Psoas muscle (tissue), 8 donors: ENCODE data around the gene ELMO2. TPM values are rescaled to one million over a fixed set of nuclear protein-coding genes. Genes with fewer than 3 reads are reported as not detected.

Experiments
- ATAC-seq, 4 donors: fragments of 200-7000 bp; cut with Tn5 transposase; one replicate each; pipeline ENCODE4 v1.9.1; 2020; ENCODE audit warnings: moderate library complexity in 3 of 4, mild to moderate bottlenecking in 2 of 4
- DNase-seq, 2 donors: peaks; one replicate each; pipeline ENCODE4 v3.0.0-alpha.2; 2020
- H3K27ac ChIP-seq: fragments of 200-600 bp; one replicate; pipeline ENCODE4 v1.8.0; 2022
- H3K27me3 ChIP-seq, 3 donors: fragments of 200-600 bp in 1 of 3; one replicate each; pipeline versions ENCODE4 v1.6.1 to v1.8.0; 2013 to 2022; ENCODE audit warnings: low read length in 2 of 3, mild to moderate bottlenecking in 2 of 3, moderate library complexity in 1 of 3; ENCODE audit not compliant: insufficient read depth in 3 of 3
- H3K36me3 ChIP-seq, 2 donors: fragments of 200-600 bp in 1 of 2; one replicate each; pipeline versions ENCODE4 v1.6.1 to v1.8.0; 2013 to 2022; ENCODE audit warnings: low read depth in 1 of 2, mild to moderate bottlenecking in 1 of 2, moderate library complexity in 1 of 2; ENCODE audit not compliant: insufficient read depth in 1 of 2
- H3K4me1 ChIP-seq: fragments of 200-600 bp; one replicate; pipeline ENCODE4 v1.8.0; 2022
- H3K4me3 ChIP-seq: fragments of 200-600 bp; one replicate; pipeline ENCODE4 v1.8.0; 2022; ENCODE audit warnings: mild to moderate bottlenecking
- H3K9me3 ChIP-seq: fragments of 200-600 bp; one replicate; pipeline ENCODE4 v1.8.0; 2022
- WGBS, 3 donors: extraction: QIAGEN DNeasy Blood & Tissue Kit; methylation state at CpG; one replicate each; pipeline versions ENCODE4 v1.1.6 to v1.1.7; 2013; 5-methylcytosine and 5-hydroxymethylcytosine counted together
- intact Hi-C, 2 donors: fragments of 100-400 bp; cut with DNase I; formaldehyde crosslinking; loops; one replicate each; pipeline versions ENCODE4 v1.11.0 to v1.14.2; 2022
- polyA plus RNA-seq, 3 donors: library from polyadenylated mRNA; stranded (reverse); fragments of 200-250 nt; gene quantifications; one replicate each; pipeline ENCODE4 v1.2.3, GENCODE V29; 2013
- total RNA-seq, 4 donors: library from RNA; stranded (reverse); fragmentation: NEBNext Ultra II Directional in 2 of 4; extraction: Animal tissue kit (Norgen Biotek cat#: 25700) in 2 of 4; gene quantifications; one replicate each; pipeline versions ENCODE4 v1.2.1 to v1.2.4, GENCODE V29; 2021 to 2023
- TF ChIP-seq, protein P1 (sequence below): fragments of 200-600 bp; IDR thresholded peaks from one replicate; pipeline ENCODE4 v1.8.0; 2022; ENCODE audit warnings: antibody characterized with exemption
- donor health status: healthy with polysubstance abuse.
- donor health status: DM: no; HTN: no; CAD: no; lungs with moderate emphysema.
- donor health status: Bipolar disorder and iron deficiency.
- donor health status: healthy.
- donor health status: DM: yes; HTN: yes; CAD: no.
- donor health status: DM: no; HTN: no; CAD: no.
- donor health status: DM: no; HTN: no; CAD: no.
- donor health status: DM: yes; HTN: yes; CAD: no.

ELMO2 gene
- total and polyA plus RNA-seq, 7 donors = 21.2 to 60.7 (median 40.3) TPM

- TF ChIP-seq, protein P1, sequence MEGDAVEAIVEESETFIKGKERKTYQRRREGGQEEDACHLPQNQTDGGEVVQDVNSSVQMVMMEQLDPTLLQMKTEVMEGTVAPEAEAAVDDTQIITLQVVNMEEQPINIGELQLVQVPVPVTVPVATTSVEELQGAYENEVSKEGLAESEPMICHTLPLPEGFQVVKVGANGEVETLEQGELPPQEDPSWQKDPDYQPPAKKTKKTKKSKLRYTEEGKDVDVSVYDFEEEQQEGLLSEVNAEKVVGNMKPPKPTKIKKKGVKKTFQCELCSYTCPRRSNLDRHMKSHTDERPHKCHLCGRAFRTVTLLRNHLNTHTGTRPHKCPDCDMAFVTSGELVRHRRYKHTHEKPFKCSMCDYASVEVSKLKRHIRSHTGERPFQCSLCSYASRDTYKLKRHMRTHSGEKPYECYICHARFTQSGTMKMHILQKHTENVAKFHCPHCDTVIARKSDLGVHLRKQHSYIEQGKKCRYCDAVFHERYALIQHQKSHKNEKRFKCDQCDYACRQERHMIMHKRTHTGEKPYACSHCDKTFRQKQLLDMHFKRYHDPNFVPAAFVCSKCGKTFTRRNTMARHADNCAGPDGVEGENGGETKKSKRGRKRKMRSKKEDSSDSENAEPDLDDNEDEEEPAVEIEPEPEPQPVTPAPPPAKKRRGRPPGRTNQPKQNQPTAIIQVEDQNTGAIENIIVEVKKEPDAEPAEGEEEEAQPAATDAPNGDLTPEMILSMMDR = no peak
- no peak for ATAC-seq
- WGBS, 3 donors = 70% methylated on average over 7 of the region's 7 CpGs
- H3K4me3 ChIP-seq = no peak overlapping the region
- H3K27ac ChIP-seq = no peak overlapping the region
- intact Hi-C loops = no loop called here
- H3K9me3 ChIP-seq = no peaks in the 10 kb centered on the region
- peaks cover 9% of the 10 kb centered on the region for H3K4me1 ChIP-seq
- no peak for DNase-seq
- H3K36me3 ChIP-seq = no peaks in the 10 kb centered on the region
- H3K27me3 ChIP-seq = peaks cover 0 to 53% (median 2%) of the 10 kb centered on the region in 3 donors
Measured at GRCh38 chr20:46339037-46339436, 67.4 kb downstream of the ELMO2 start.

GRCh38 chr20:46336735-46337134, 69.7 kb downstream of the ELMO2 start:
- intact Hi-C loops = no loop called here
- TF ChIP-seq, protein P1 = no peak
- no peak overlapping the region for H3K4me3 ChIP-seq
- no peaks in the 10 kb centered on the region for H3K36me3 ChIP-seq
- 56 to 64% (median 58%) methylated on average over 3 of the region's 3 CpGs for WGBS, 3 donors
- no peaks in the 10 kb centered on the region for H3K9me3 ChIP-seq
- H3K27me3 ChIP-seq = peaks cover 0 to 50% (median 2%) of the 10 kb centered on the region in 3 donors
- no peak for DNase-seq
- ATAC-seq = no peak
- no peak overlapping the region for H3K27ac ChIP-seq
- H3K4me1 ChIP-seq = no peaks in the 10 kb centered on the region

DNA sequence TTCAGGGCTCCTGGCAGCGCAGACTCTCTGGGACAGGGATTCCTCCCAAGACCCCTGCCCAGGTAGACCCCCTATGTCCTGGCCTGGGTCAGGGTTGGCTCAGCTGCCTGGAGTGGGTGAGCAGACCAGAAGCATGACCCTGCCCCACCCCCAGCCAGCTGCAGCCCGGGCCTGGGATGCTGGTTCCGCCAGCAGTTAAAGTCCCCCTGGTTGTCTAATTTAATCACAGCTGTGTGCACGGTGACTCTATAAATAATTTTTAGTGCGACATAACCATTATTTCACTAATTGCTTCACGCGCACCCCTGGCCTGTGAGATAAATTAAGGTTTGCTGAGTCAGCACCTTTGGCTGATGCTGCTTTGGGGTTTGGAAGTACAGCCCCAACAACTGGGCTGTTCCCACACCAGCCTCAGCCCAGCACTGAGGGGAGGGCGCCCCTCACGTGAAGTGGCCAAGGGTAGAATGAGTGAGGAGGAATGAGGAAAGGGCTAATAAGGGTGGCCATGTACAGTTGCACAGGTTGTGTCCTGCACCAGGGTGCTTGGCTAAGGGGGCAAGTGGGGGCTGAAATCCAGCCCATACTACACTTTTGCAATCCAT, 72.0 kb downstream of the ELMO2 start:
- Histone ChIP-seq H3K27ac (no peak overlapping the region), H3K27me3 (peaks cover 0 to 29% (median 2%) of the 10 kb centered on the region in 3 donors), H3K4me1 (no peaks in the 10 kb centered on the region), H3K36me3 (no peaks in the 10 kb centered on the region), H3K4me3 (no peak overlapping the region), H3K9me3 (no peaks in the 10 kb centered on the region)
- TF ChIP-seq, protein P1 = no peak
- DNase-seq (no peak), ATAC-seq (no peak)
- intact Hi-C loops = no loop called here
- WGBS, 3 donors = 32 to 39% (median 37%) methylated on average over 9 of the region's 9 CpGs

DNA sequence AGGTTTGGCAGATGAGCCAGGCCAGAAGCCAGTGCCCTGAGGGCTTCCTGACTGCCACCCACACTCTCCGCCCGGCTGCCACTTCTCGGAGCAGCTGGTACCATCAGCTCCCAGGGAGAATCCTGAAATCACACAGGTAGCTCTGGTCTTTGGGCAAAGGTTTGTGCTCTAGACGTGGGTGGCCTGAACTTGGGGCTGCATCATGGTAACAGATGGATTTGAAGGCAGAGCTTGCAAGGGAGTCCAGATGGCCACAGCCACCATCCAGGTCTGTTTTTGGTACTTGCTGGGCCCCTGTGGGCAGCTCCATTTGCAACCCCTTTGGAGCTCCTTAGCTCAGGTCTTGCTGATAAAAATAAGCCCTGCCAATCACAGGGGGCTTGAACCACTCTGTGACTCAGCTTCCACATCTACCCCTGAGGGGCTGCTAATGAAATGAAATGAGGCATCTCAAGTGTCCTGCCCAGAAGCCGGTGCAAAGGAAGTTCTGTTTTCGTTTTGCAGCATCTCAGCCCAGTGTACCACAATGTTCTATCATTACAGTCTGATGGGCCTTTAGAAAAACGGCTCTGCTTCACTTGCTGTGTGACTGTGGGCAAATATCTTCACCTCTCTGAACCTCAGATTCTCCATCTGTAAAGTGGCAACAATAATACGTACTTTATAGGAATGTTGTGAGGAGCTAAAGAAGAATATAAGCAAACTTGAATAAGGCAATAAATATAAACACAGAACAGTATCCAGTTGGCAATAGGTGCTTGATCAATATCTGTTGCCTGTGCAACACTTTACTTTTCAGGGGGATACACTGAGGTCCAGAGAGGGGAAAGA, 73.0 kb downstream of the ELMO2 start:
- WGBS, 3 donors = 47 to 49% (median 48%) methylated on average over 8 of the region's 8 CpGs
- Histone ChIP-seq H3K9me3 (no peaks in the 10 kb centered on the region), H3K36me3 (no peaks in the 10 kb centered on the region), H3K27me3 (peaks cover 0 to 20% (median 2%) of the 10 kb centered on the region in 3 donors), H3K4me3 (no peak overlapping the region), H3K27ac (no peak overlapping the region), H3K4me1 (no peaks in the 10 kb centered on the region)
- TF ChIP-seq, protein P1 = no peak
- intact Hi-C loops = no loop called here
- ATAC-seq (peak in 2 of 4 donors; percentile 85 to 95), DNase-seq (peak; percentile 43 to 75)
